ENCODE data around the gene PHF2. TPM values are rescaled to one million over a fixed set of nuclear protein-coding genes. Genes with fewer than 3 reads are reported as not detected.

PHF2 gene
- total and polyA plus RNA-seq, 2 experiments from 2014 or later, result 4.3 to 11.8 TPM

DNA sequence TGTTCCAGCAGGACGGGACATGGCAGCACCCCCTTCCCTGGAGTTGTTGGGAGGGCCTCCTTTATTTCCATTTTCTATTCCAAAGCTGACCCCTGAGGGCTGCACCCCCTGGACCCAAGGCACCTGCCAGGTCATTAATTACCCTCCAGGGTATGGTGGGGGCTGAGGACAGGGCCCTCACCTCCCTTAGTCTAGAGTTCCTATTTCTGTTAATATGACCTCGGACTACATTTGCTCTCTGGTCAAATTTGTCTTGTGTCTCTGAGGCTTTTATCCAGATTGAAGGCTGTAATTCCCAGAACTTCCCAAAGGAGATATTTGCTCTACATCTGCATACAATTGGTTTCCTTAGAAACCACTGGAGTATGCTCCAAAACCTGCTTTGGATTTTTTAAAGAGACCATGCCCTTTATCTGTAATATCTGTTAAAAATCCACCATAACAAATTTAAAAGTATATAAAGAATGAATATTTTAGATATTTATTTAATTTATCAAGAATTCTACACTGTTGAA lies 16.8 kb downstream of the PHF2 start (continued):
- TF ChIP-seq REST (IDR thresholded peaks at IDR 0.05; ENCODE audit: unreplicated experiment) (no peak), JUNB (IDR thresholded peaks at IDR 0.05; ENCODE audit: unreplicated experiment) (no peak), NANOG (IDR thresholded peaks at IDR 0.05; ENCODE audit: borderline replicate concordance) (no peak), CREB1 (CRISPR knock-in tag; IDR thresholded peaks at IDR 0.05; ENCODE audit: low read depth) (no peak)
- TF ChIP-seq, protein P1, sequence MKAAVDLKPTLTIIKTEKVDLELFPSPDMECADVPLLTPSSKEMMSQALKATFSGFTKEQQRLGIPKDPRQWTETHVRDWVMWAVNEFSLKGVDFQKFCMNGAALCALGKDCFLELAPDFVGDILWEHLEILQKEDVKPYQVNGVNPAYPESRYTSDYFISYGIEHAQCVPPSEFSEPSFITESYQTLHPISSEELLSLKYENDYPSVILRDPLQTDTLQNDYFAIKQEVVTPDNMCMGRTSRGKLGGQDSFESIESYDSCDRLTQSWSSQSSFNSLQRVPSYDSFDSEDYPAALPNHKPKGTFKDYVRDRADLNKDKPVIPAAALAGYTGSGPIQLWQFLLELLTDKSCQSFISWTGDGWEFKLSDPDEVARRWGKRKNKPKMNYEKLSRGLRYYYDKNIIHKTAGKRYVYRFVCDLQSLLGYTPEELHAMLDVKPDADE (IDR thresholded peaks at IDR 0.05), result no peak
- TF ChIP-seq, protein P2, sequence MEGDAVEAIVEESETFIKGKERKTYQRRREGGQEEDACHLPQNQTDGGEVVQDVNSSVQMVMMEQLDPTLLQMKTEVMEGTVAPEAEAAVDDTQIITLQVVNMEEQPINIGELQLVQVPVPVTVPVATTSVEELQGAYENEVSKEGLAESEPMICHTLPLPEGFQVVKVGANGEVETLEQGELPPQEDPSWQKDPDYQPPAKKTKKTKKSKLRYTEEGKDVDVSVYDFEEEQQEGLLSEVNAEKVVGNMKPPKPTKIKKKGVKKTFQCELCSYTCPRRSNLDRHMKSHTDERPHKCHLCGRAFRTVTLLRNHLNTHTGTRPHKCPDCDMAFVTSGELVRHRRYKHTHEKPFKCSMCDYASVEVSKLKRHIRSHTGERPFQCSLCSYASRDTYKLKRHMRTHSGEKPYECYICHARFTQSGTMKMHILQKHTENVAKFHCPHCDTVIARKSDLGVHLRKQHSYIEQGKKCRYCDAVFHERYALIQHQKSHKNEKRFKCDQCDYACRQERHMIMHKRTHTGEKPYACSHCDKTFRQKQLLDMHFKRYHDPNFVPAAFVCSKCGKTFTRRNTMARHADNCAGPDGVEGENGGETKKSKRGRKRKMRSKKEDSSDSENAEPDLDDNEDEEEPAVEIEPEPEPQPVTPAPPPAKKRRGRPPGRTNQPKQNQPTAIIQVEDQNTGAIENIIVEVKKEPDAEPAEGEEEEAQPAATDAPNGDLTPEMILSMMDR (conservative IDR thresholded peaks at IDR 0.05; ENCODE audit: low read depth in 2 of 2), result no peak

- no peaks in the 10 kb centered on the region for H3K27me3 ChIP-seq (ENCODE audit: insufficient read depth)
- Mint-ChIP-seq H3K4me3 (no peak overlapping the region), H3K9me3 (no peaks in the 10 kb centered on the region), H3K27ac (0 out of 2 replicates have a peak overlapping the region, but pooled peaks have one; percentile 52), H3K27me3 (ENCODE audit: insufficient read depth, low read depth, poor library complexity) (peaks cover 1% of the 10 kb centered on the region), H3K36me3 (ENCODE audit: low read depth) (no peaks in the 10 kb centered on the region), H3K4me1 (peaks cover 28% of the 10 kb centered on the region)
- DNase-seq (ENCODE audit: low spot score), result peak; percentile 45
- peak; percentile 10 for ATAC-seq
- no peak overlapping the region for H3K27ac ChIP-seq (ENCODE audit: low read depth)
- peaks cover 9% of the 10 kb centered on the region; the same call in 1 of the 2 replicates for H3K4me1 ChIP-seq (ENCODE audit: insufficient read depth)
- H3K4me3 ChIP-seq, result no peak overlapping the region
- no peaks in the 10 kb centered on the region; the same call in 1 of the 2 replicates for H3F3A ChIP-seq (replicated peaks; ENCODE audit: low read depth)
- H3K36me3 ChIP-seq (ENCODE audit: insufficient read depth), result no peaks in the 10 kb centered on the region
- H3K79me2 ChIP-seq (replicated peaks; ENCODE audit: insufficient read depth), result peaks cover 12% of the 10 kb centered on the region
- no peak overlapping the region for H3K4me2 ChIP-seq
- H2AFZ ChIP-seq, result no peak overlapping the region
- peaks cover 6% of the 10 kb centered on the region for H4K20me1 ChIP-seq (replicated peaks; ENCODE audit: insufficient read depth)
- H3K9me2 ChIP-seq (ENCODE audit: insufficient read depth), result no peaks in the 10 kb centered on the region
- TF ChIP-seq, protein P1 (IDR thresholded peaks at IDR 0.05), result no peak
- TF ChIP-seq POLR2AphosphoS5 (IDR thresholded peaks at IDR 0.05; ENCODE audit: low read depth), result no peak
- no peak for TF ChIP-seq CREB1 (CRISPR knock-in tag; IDR thresholded peaks at IDR 0.05; ENCODE audit: low read depth)
- TF ChIP-seq ZNF462 (CRISPR knock-in tag; IDR thresholded peaks at IDR 0.05), result no peak
- no peak for TF ChIP-seq JUNB (IDR thresholded peaks at IDR 0.05; ENCODE audit: unreplicated experiment)
Observed at GRCh38 chr9:93594041-93594756, 17.8 kb downstream of the PHF2 start.
